HEK293 (cell line): ENCODE results near the gene SRC.

Experiments used
- CTCF ChIA-PET: fragments of 350-600 bp; formaldehyde crosslinking; extraction: SDS; loops from one replicate; lab custom pipeline; 2021; ENCODE audit warnings: antibody characterized with exemption; lab: Yijun Ruan, JAX
- POLR2A ChIA-PET: fragments of 300-600 bp; formaldehyde crosslinking; extraction: SDS; loops from one replicate; lab custom pipeline; 2020; ENCODE audit warnings: antibody characterized with exemption, inconsistent platforms; lab: Yijun Ruan, JAX
- H3K27ac ChIP-seq: fragments of 200-500 bp; sonication (Bioruptor generic); 2 replicates; pipeline ENCODE4 v1.5.1; 2014; ENCODE audit warnings: low read depth, low read length, control low read depth, inconsistent platforms; ENCODE audit errors: extremely low read depth
- H3K36me3 ChIP-seq, 2 experiments: fragments of 200-500 bp in 1 of 2; sonication (Bioruptor generic) in 1 of 2; 1 replicate in 1 of 2; 2 replicates in 1 of 2; pipeline ENCODE4 v1.5.1; 2014 to 2017; ENCODE audit warnings: inconsistent platforms in 2 of 2, low read length in 2 of 2; ENCODE audit not compliant: control insufficient read depth in 2 of 2, insufficient read depth in 1 of 2
- H3K4me1 ChIP-seq: fragments of 200-500 bp; sonication (Bioruptor generic); 2 replicates; pipeline ENCODE4 v1.5.1; 2014; ENCODE audit warnings: mild to moderate bottlenecking, low read length, inconsistent platforms; ENCODE audit not compliant: control insufficient read depth, insufficient read depth
- H3K4me3 ChIP-seq: 2 replicates; pipeline ENCODE4 v1.5.1; 2011; ENCODE audit warnings: low read depth, mild to moderate bottlenecking, control low read depth, low read length, moderate library complexity
- H3K9me3 ChIP-seq: fragments of 200-500 bp; sonication (Bioruptor generic); 2 replicates; pipeline ENCODE4 v1.5.1; 2014; ENCODE audit warnings: low read depth, low read length, inconsistent platforms; ENCODE audit not compliant: control insufficient read depth, insufficient read depth
- GLIS2 ChIP-seq: fragments of 450-650 bp; formaldehyde crosslinking; IDR thresholded peaks from 2 replicates; pipeline ENCODE4 v1.5.1; 2016; ENCODE audit warnings: missing biosample characterization, missing genetic modification characterization
- KLF8 ChIP-seq: fragments of 450-650 bp; formaldehyde crosslinking; IDR thresholded peaks from 2 replicates; pipeline ENCODE4 v1.5.1; 2016; ENCODE audit warnings: missing biosample characterization, missing genetic modification characterization
- KLF9 ChIP-seq: fragments of 450-650 bp; formaldehyde crosslinking; IDR thresholded peaks from 2 replicates; pipeline ENCODE4 v1.5.1; 2016; ENCODE audit warnings: missing biosample characterization, missing genetic modification characterization, low read depth
- MYNN ChIP-seq: fragments of 450-650 bp; formaldehyde crosslinking; IDR thresholded peaks from 2 replicates; pipeline ENCODE4 v1.5.1; 2016; ENCODE audit warnings: missing biosample characterization, missing genetic modification characterization, borderline replicate concordance
- PRDM1 ChIP-seq: fragments of 450-650 bp; formaldehyde crosslinking; IDR thresholded peaks from 2 replicates; pipeline ENCODE4; 2016; ENCODE audit warnings: missing biosample characterization, missing genetic modification characterization
- SCRT2 ChIP-seq: fragments of 450-650 bp; formaldehyde crosslinking; IDR thresholded peaks from 2 replicates; pipeline ENCODE4 v1.5.1; 2016; ENCODE audit warnings: missing biosample characterization, missing genetic modification characterization
- SP2 ChIP-seq: fragments of 450-650 bp; formaldehyde crosslinking; IDR thresholded peaks from 2 replicates; pipeline ENCODE4 v1.5.1; 2016; ENCODE audit warnings: missing biosample characterization, missing genetic modification characterization
- TCF7L2 ChIP-seq: IDR thresholded peaks from 2 replicates; pipeline ENCODE4 v1.6.1; 2011; ENCODE audit warnings: low read depth, mild to moderate bottlenecking, inconsistent platforms, low read length, moderate library complexity, borderline replicate concordance
- ZBTB48 ChIP-seq: fragments of 450-650 bp; formaldehyde crosslinking; IDR thresholded peaks from 2 replicates; pipeline ENCODE4 v1.5.1; 2016; ENCODE audit warnings: missing biosample characterization, missing genetic modification characterization
- ZIC2 ChIP-seq: fragments of 450-650 bp; formaldehyde crosslinking; IDR thresholded peaks from 2 replicates; pipeline ENCODE4 v1.5.1; 2016; ENCODE audit warnings: missing biosample characterization, missing genetic modification characterization
- ZNF202 ChIP-seq: fragments of 450-650 bp; formaldehyde crosslinking; IDR thresholded peaks from 2 replicates; pipeline ENCODE4 v1.5.1; 2016; ENCODE audit warnings: missing biosample characterization, missing genetic modification characterization, borderline replicate concordance
- ZNF223 ChIP-seq: fragments of 450-650 bp; formaldehyde crosslinking; IDR thresholded peaks from 2 replicates; pipeline ENCODE4 v1.5.1; 2016; ENCODE audit warnings: missing biosample characterization, missing genetic modification characterization
- ZNF266 ChIP-seq: fragments of 450-650 bp; formaldehyde crosslinking; IDR thresholded peaks from 2 replicates; pipeline ENCODE4 v1.5.1; 2016; ENCODE audit warnings: missing biosample characterization, missing genetic modification characterization, low read depth
- ZNF391 ChIP-seq: fragments of 450-650 bp; formaldehyde crosslinking; IDR thresholded peaks from 2 replicates; pipeline ENCODE4 v1.5.1; 2016; ENCODE audit warnings: low read depth, missing biosample characterization, missing genetic modification characterization, borderline replicate concordance
- ZNF433 ChIP-seq: fragments of 450-650 bp; formaldehyde crosslinking; IDR thresholded peaks from 2 replicates; pipeline ENCODE4 v1.5.1; 2016; ENCODE audit warnings: missing biosample characterization, missing genetic modification characterization, low read depth
- ZNF529 ChIP-seq: fragments of 450-650 bp; formaldehyde crosslinking; IDR thresholded peaks from 2 replicates; pipeline ENCODE4 v1.5.1; 2017; ENCODE audit warnings: missing genetic modification characterization, missing biosample characterization; ENCODE audit not compliant: insufficient replicate concordance
- ZNF555 ChIP-seq: fragments of 450-650 bp; formaldehyde crosslinking; conservative IDR thresholded peaks from 2 replicates; pipeline ENCODE4 v1.5.1; 2017; ENCODE audit warnings: missing biosample characterization, mild to moderate bottlenecking, missing genetic modification characterization, inconsistent platforms
- ZNF600 ChIP-seq: fragments of 450-650 bp; formaldehyde crosslinking; IDR thresholded peaks from 2 replicates; pipeline ENCODE4 v1.5.1; 2016; ENCODE audit warnings: missing biosample characterization, missing genetic modification characterization
- ZNF658 ChIP-seq: fragments of 450-650 bp; formaldehyde crosslinking; IDR thresholded peaks from 2 replicates; pipeline ENCODE4; 2016; ENCODE audit warnings: missing biosample characterization, missing genetic modification characterization
- ZNF791 ChIP-seq: fragments of 450-650 bp; formaldehyde crosslinking; IDR thresholded peaks from 2 replicates; pipeline ENCODE4 v1.5.1; 2016; ENCODE audit warnings: missing biosample characterization, missing genetic modification characterization
- TF ChIP-seq, protein P1 (sequence below): fragments of 450-650 bp; formaldehyde crosslinking; IDR thresholded peaks from 2 replicates; pipeline ENCODE4 v1.5.0; 2017; ENCODE audit warnings: missing biosample characterization, missing genetic modification characterization, borderline replicate concordance
- TF ChIP-seq, protein P2 (sequence below): fragments of 450-650 bp; formaldehyde crosslinking; IDR thresholded peaks from 2 replicates; pipeline ENCODE4 v1.5.1; 2016; ENCODE audit warnings: missing biosample characterization, missing genetic modification characterization
- TF ChIP-seq, protein P3 (sequence below): fragments of 450-650 bp; formaldehyde crosslinking; IDR thresholded peaks from 2 replicates; pipeline ENCODE4 v1.5.1; 2016; ENCODE audit warnings: missing biosample characterization, missing genetic modification characterization
- TF ChIP-seq, protein P4 (sequence below): fragments of 450-650 bp; formaldehyde crosslinking; IDR thresholded peaks from 2 replicates; pipeline ENCODE4 v1.5.1; 2017; ENCODE audit warnings: missing biosample characterization, mild to moderate bottlenecking, missing genetic modification characterization, moderate library complexity

SRC gene

DNA sequence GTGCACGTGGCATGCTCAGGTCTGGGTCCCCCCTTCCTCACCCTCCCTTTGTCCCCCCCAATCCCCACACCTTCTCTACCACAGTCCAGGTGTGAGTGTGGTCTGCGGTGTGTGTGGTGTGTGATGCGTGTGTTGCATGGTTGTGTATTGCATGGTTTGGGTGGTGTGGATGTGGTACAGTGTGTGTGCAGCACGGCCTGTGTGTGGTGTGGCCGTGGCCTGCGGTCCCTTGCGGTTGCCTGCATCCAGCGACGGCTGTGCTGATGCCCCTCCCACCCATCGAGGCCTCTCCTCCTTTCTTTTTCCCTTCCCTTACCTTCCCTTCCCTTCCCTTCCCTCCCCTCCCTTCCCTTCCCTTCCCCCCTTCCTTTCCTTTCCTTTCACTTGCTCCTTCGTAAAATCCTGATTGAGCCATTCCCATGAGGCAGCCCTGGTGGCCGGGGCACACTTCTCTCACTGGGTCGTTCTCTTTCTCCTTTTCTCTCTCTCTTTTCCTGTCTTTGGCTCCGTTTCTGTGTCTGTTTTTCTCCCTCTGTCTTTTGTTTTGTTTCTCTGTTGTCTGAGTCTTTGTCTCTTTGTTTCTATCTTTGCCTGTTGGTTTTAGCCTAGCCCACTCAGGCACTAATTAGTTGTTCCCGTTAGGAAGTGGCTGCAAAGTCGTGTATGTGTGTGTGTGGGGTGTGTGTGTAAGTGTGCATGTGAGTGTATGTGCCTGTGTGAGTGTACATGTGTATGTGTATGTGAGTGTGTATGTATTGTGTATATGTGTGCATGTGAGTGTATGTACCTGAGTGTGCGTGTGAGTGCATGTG is 65.7 kb downstream of the SRC start:
- no peaks in the 10 kb centered on the region for H3K36me3 ChIP-seq
- no peak overlapping the region for H3K27ac ChIP-seq
- no peak overlapping the region for H3K4me3 ChIP-seq
- ChIA-PET POLR2A (no interaction called here), CTCF (interaction anchor here (0.6 to 0.7 kb wide), 2 partner anchors 148 to 500 kb away, joined by 3 read pairs; no protein-coding TSS in a partner anchor)
- H3K9me3 ChIP-seq: no peaks in the 10 kb centered on the region
- no peaks in the 10 kb centered on the region for H3K4me1 ChIP-seq
- TF ChIP-seq ZNF529 (no peak), ZNF600 (tag by site-specific recombination) (0 out of 2 replicates have a peak, but pooled peaks have one; percentile 45), ZBTB48 (0 out of 2 replicates have a peak, but pooled peaks have one; percentile 29)

DNA sequence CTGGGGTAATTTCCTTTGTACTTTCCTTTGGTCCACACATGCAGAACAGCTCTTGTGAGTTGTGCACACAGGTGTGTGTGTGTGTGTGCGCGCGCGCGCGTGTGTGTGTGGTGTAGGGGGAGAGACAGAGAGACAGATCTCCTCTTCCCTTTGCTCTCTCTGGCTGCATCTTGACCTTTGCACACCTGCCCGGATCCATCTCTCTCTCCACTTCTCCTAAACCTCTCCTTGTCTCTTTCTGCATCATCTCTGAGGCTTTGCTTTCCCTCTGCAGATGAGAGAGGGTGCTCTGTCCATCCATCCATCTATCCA is 67.0 kb downstream of the SRC start:
- no peak overlapping the region for H3K4me3 ChIP-seq
- CTCF ChIA-PET: no interaction called here
- POLR2A ChIA-PET: no interaction called here
- H3K4me1 ChIP-seq: no peaks in the 10 kb centered on the region
- no peaks in the 10 kb centered on the region for H3K9me3 ChIP-seq
- TF ChIP-seq SCRT2 (tag by site-specific recombination): 0 out of 2 replicates have a peak, but pooled peaks have one; percentile 5
- peak; percentile 78 for TF ChIP-seq PRDM1 (tag by site-specific recombination)
- TF ChIP-seq ZNF791 (tag by site-specific recombination): no peak
- no peaks in the 10 kb centered on the region for H3K36me3 ChIP-seq
- H3K27ac ChIP-seq: no peak overlapping the region

DNA sequence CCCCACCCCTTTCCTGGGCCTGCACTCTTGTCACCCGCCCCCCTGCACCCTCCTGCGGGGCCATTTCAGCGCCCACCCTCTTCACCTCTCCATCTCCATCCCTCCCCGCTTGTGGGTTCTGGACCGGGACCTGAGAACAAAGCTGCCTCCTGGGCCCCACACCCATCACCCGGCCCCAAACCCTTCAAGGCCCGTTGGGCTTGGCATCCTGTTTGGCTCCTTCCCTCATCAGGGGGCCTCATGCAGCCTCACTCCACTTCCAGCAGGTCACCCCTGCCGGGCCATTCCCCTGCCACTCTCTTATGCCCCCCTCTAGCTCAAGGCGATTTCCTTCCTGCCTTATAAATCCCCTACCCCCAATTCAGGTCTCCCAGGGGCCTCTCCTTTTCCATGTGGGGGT is 67.4 kb downstream of the SRC start:
- H3K9me3 ChIP-seq: no peaks in the 10 kb centered on the region
- no peaks in the 10 kb centered on the region for H3K36me3 ChIP-seq
- CTCF ChIA-PET: no interaction called here
- H3K4me1 ChIP-seq: no peaks in the 10 kb centered on the region
- no peak overlapping the region for H3K27ac ChIP-seq
- no peak overlapping the region for H3K4me3 ChIP-seq
- POLR2A ChIA-PET: no interaction called here
- TF ChIP-seq KLF8 (tag by site-specific recombination) (no peak), ZIC2 (tag by site-specific recombination) (peak; percentile 40; the same call in 1 of the 2 replicates), KLF9 (no peak), ZNF223 (tag by site-specific recombination) (no peak), GLIS2 (tag by site-specific recombination) (0 out of 2 replicates have a peak, but pooled peaks have one; percentile 23), MYNN (tag by site-specific recombination) (no peak), ZNF555 (tag by site-specific recombination) (no peak), ZNF658 (tag by site-specific recombination) (no peak), ZNF391 (tag by site-specific recombination) (no peak), ZNF433 (tag by site-specific recombination) (no peak), TCF7L2 (no peak), SP2 (tag by site-specific recombination) (peak; percentile 23; the same call in 1 of the 2 replicates), ZNF202 (tag by site-specific recombination) (no peak), ZNF266 (no peak)
- TF ChIP-seq, protein P1, sequence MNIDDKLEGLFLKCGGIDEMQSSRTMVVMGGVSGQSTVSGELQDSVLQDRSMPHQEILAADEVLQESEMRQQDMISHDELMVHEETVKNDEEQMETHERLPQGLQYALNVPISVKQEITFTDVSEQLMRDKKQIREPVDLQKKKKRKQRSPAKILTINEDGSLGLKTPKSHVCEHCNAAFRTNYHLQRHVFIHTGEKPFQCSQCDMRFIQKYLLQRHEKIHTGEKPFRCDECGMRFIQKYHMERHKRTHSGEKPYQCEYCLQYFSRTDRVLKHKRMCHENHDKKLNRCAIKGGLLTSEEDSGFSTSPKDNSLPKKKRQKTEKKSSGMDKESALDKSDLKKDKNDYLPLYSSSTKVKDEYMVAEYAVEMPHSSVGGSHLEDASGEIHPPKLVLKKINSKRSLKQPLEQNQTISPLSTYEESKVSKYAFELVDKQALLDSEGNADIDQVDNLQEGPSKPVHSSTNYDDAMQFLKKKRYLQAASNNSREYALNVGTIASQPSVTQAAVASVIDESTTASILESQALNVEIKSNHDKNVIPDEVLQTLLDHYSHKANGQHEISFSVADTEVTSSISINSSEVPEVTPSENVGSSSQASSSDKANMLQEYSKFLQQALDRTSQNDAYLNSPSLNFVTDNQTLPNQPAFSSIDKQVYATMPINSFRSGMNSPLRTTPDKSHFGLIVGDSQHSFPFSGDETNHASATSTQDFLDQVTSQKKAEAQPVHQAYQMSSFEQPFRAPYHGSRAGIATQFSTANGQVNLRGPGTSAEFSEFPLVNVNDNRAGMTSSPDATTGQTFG: no peak
- TF ChIP-seq, protein P2, sequence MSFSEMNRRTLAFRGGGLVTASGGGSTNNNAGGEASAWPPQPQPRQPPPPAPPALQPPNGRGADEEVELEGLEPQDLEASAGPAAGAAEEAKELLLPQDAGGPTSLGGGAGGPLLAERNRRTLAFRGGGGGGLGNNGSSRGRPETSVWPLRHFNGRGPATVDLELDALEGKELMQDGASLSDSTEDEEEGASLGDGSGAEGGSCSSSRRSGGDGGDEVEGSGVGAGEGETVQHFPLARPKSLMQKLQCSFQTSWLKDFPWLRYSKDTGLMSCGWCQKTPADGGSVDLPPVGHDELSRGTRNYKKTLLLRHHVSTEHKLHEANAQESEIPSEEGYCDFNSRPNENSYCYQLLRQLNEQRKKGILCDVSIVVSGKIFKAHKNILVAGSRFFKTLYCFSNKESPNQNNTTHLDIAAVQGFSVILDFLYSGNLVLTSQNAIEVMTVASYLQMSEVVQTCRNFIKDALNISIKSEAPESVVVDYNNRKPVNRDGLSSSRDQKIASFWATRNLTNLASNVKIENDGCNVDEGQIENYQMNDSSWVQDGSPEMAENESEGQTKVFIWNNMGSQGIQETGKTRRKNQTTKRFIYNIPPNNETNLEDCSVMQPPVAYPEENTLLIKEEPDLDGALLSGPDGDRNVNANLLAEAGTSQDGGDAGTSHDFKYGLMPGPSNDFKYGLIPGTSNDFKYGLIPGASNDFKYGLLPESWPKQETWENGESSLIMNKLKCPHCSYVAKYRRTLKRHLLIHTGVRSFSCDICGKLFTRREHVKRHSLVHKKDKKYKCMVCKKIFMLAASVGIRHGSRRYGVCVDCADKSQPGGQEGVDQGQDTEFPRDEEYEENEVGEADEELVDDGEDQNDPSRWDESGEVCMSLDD (tag by site-specific recombination): no peak
- TF ChIP-seq, protein P3, sequence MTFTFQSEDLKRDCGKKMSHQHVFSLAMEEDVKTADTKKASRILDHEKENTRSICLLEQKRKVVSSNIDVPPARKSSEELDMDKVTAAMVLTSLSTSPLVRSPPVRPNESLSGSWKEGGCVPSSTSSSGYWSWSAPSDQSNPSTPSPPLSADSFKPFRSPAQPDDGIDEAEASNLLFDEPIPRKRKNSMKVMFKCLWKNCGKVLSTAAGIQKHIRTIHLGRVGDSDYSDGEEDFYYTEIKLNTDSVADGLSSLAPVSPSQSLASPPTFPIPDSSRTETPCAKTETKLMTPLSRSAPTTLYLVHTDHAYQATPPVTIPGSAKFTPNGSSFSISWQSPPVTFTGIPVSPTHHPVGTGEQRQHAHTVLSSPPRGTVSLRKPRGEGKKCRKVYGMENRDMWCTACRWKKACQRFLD (tag by site-specific recombination): no peak
- TF ChIP-seq, protein P4, sequence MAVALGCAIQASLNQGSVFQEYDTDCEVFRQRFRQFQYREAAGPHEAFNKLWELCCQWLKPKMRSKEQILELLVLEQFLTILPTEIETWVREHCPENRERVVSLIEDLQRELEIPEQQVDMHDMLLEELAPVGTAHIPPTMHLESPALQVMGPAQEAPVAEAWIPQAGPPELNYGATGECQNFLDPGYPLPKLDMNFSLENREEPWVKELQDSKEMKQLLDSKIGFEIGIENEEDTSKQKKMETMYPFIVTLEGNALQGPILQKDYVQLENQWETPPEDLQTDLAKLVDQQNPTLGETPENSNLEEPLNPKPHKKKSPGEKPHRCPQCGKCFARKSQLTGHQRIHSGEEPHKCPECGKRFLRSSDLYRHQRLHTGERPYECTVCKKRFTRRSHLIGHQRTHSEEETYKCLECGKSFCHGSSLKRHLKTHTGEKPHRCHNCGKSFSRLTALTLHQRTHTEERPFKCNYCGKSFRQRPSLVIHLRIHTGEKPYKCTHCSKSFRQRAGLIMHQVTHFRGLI (tag by site-specific recombination): 0 out of 2 replicates have a peak, but pooled peaks have one; percentile 34
